ENCODE data around the gene SLC13A4.

Gene SLC13A4

DNA sequence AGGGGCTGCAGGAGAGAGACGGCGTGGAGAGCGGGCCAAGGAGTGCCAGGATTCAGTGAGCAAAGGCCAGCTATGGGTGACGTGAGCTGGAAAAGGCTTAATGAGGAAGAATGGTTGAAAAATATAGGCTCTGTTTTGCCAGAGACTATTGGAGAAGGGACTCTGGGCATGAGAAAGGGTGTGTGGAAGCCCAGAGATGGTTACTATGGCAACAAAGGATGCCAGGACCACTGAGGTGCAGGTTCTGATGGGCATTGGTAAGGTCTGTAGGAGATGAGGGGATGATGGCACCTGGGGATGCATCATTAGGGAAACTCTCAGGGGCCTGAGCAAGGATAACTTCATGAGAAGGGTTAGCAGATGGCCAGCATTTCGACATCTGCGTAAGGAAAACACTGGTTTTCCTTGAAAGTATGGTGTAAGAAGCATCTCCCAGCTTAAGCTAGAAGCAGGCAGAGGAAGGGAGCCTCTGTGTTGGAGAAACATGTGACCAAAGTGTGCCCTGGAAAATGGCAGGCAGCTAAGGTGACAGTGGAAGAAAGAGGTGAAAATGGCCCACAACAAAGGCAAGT lies 42.2 kb upstream of the SLC13A4 start:
- H3K27ac ChIP-seq, result no peak overlapping the region
- TF ChIP-seq, protein P1, sequence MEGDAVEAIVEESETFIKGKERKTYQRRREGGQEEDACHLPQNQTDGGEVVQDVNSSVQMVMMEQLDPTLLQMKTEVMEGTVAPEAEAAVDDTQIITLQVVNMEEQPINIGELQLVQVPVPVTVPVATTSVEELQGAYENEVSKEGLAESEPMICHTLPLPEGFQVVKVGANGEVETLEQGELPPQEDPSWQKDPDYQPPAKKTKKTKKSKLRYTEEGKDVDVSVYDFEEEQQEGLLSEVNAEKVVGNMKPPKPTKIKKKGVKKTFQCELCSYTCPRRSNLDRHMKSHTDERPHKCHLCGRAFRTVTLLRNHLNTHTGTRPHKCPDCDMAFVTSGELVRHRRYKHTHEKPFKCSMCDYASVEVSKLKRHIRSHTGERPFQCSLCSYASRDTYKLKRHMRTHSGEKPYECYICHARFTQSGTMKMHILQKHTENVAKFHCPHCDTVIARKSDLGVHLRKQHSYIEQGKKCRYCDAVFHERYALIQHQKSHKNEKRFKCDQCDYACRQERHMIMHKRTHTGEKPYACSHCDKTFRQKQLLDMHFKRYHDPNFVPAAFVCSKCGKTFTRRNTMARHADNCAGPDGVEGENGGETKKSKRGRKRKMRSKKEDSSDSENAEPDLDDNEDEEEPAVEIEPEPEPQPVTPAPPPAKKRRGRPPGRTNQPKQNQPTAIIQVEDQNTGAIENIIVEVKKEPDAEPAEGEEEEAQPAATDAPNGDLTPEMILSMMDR (conservative IDR thresholded peaks at IDR 0.05), result no peak

- TF ChIP-seq, protein P1 (conservative IDR thresholded peaks at IDR 0.05), result no peak
- H3K27ac ChIP-seq, result no peak overlapping the region; the same call in 1 of the 2 replicates
Measured at GRCh38 chr7:135769005-135769802, 41.2 kb upstream of the SLC13A4 start.

- H3K27ac ChIP-seq, result no peak overlapping the region; the same call in 1 of the 2 replicates
- TF ChIP-seq, protein P1 (conservative IDR thresholded peaks at IDR 0.05), result no peak
Measured at GRCh38 chr7:135768467-135768866, 40.5 kb upstream of the SLC13A4 start.

DNA sequence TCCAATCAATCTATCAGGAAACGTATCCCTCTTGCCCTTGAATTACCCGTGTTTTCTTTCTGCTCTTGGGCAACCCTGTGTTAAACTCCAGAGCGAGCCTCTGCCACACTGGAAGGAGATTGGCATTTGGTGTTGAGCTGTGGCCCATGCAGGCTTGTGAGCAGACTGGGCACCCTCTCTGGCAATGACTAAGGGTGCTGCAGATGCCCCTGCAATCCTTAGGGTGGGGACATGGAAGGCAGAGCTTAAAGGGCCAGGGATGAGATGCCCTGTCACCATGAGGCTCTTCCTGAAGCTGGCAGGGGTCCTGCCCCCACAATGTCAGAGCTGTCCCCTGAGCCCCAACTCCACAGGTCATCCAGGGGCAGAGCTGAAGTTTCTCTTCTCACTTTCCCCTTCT lies 40.1 kb upstream of the SLC13A4 start:
- H3K27ac ChIP-seq, result no peak overlapping the region
- TF ChIP-seq, protein P1 (conservative IDR thresholded peaks at IDR 0.05), result no peak

DNA sequence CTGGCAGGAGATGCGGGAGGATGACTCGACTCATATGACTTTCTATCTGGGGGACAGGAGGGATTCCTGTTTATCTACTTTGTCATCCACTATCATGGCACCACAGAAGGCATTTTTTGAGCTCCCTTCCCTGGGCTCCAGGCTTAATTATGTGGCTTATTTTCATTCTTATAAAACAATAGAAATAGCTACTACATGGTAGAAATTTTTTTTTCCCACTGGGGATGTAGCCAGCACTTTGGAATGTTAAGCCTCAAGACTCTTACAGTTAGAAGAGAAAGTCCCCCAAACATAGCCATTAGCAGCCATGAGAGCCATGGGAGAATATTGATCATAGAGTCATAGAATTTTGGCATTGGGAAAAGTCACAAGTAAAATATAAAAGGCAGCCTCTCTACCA lies 35.3 kb upstream of the SLC13A4 start:
- TF ChIP-seq, protein P1 (conservative IDR thresholded peaks at IDR 0.05), result no peak
- H3K27ac ChIP-seq, result no peak overlapping the region

- H3K27ac ChIP-seq, result no peak overlapping the region
- TF ChIP-seq, protein P1 (conservative IDR thresholded peaks at IDR 0.05), result no peak
Measured at GRCh38 chr7:135761751-135762488, 33.9 kb upstream of the SLC13A4 start.

DNA sequence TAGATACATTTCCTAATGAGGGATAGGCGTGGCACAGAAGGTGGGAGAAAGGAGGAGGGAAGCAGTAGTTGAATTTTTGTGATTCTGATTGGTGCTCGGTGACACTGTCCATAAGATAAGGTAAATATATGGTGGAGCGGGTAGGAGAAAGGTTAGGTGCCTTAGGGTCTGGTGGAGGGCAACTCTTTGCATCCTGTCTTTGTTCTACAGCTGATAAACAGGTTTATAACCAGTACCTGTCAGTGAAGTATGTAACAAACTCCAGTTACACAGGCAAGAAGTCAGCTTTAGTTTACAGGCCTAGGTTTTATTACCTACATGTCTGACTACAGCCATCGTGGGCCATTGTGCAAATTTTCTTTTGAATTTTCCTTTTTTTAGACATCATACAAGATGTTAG lies 31.5 kb upstream of the SLC13A4 start:
- no peak overlapping the region for H3K27ac ChIP-seq
- TF ChIP-seq, protein P1 (conservative IDR thresholded peaks at IDR 0.05), result no peak

All from VCaP (cell line).